ENCODE results near the gene MAN1C1.

Gene MAN1C1

GRCh38 chr1:25813071-25813733 lies 196.6 kb downstream of the MAN1C1 start:
- no peak for DNase-seq (ENCODE audit: low spot score)
- ChIA-PET CTCF (interaction anchor here (0.7 kb wide), 1 partner anchor 26 kb away, joined by 3 read pairs; no protein-coding TSS in a partner anchor), POLR2A (ENCODE audit: low non-redundant PET) (no interaction called here)
- no peak overlapping the region for H3K27ac ChIP-seq
- TF ChIP-seq CTCF (conservative IDR thresholded peaks at IDR 0.05; ENCODE audit: low read depth) = no peak

GRCh38 chr1:25813734-25814471 lies 197.3 kb downstream of the MAN1C1 start:
- ChIA-PET POLR2A (ENCODE audit: low non-redundant PET) (no interaction called here), CTCF (interaction anchor here (0.6 kb wide), 1 partner anchor 78 kb away, joined by 3 read pairs; no protein-coding TSS in a partner anchor)
- no peak overlapping the region for H3K27ac ChIP-seq
- TF ChIP-seq CTCF (conservative IDR thresholded peaks at IDR 0.05; ENCODE audit: low read depth) = no peak
- no peak for DNase-seq (ENCODE audit: low spot score)

- no peak for DNase-seq (ENCODE audit: low spot score)
- CTCF ChIA-PET = interaction anchor here (0.6 kb wide), 1 partner anchor 77 kb away, joined by 3 read pairs; no protein-coding TSS in a partner anchor
- POLR2A ChIA-PET (ENCODE audit: low non-redundant PET) = no interaction called here
- TF ChIP-seq CTCF (conservative IDR thresholded peaks at IDR 0.05; ENCODE audit: low read depth) = no peak
- 0 out of 2 replicates have a peak overlapping the region, but pooled peaks have one; percentile 8 for H3K27ac ChIP-seq
Measured at GRCh38 chr1:25814549-25815087, 198.0 kb downstream of the MAN1C1 start.

GRCh38 chr1:25815208-25816111 lies 198.9 kb downstream of the MAN1C1 start:
- POLR2A ChIA-PET (ENCODE audit: low non-redundant PET) = no interaction called here
- CTCF ChIA-PET = interaction anchor here (0.9 kb wide), 1 partner anchor 80 kb away, joined by 3 read pairs; no protein-coding TSS in a partner anchor
- no peak for DNase-seq (ENCODE audit: low spot score)
- H3K27ac ChIP-seq = peak overlapping the region; percentile 39
- no peak for TF ChIP-seq CTCF (conservative IDR thresholded peaks at IDR 0.05; ENCODE audit: low read depth)

GRCh38 chr1:25816112-25816718 lies 199.6 kb downstream of the MAN1C1 start:
- H3K27ac ChIP-seq = peak overlapping the region; percentile 39
- no peak for TF ChIP-seq CTCF (conservative IDR thresholded peaks at IDR 0.05; ENCODE audit: low read depth)
- DNase-seq (ENCODE audit: low spot score) = no peak
- CTCF ChIA-PET = interaction anchor here (0.6 to 0.9 kb wide), 2 partner anchors 80 to 202 kb away, joined by 3 read pairs; no protein-coding TSS in a partner anchor
- POLR2A ChIA-PET (ENCODE audit: low non-redundant PET) = no interaction called here

Data from RWPE1 (cell line).